H9 (cell line): Measurements from ENCODE around the gene MRPL17. TPM values are rescaled to one million over a fixed set of nuclear protein-coding genes. Genes with fewer than 3 reads are reported as not detected.

ENCODE experiments used
- DNase-seq: peaks from one replicate; pipeline ENCODE4 v3.0.0-alpha.2; 2017
- H2AFZ ChIP-seq: one replicate; pipeline ENCODE4 v1.6.1; 2013; ENCODE audit warnings: mild to moderate bottlenecking, low read length, control low read depth, moderate library complexity
- H2AK5ac ChIP-seq: 2 replicates; pipeline ENCODE4 v1.6.1; 2013; ENCODE audit warnings: low read length, control low read depth, mixed read lengths; ENCODE audit not compliant: insufficient read length
- H2BK120ac ChIP-seq: one replicate; pipeline ENCODE4 v1.6.1; 2013; ENCODE audit warnings: low read depth, mild to moderate bottlenecking, low read length, control low read depth, inconsistent platforms; ENCODE audit not compliant: poor library complexity, severe bottlenecking
- H2BK12ac ChIP-seq: 2 replicates; pipeline ENCODE4 v1.6.1; 2013; ENCODE audit warnings: low read length, control low read depth, mixed read lengths, low read depth; ENCODE audit not compliant: insufficient read length
- H2BK15ac ChIP-seq: 2 replicates; pipeline ENCODE4 v1.6.1; 2013; ENCODE audit warnings: low read depth, low read length, control low read depth
- H2BK20ac ChIP-seq: one replicate; pipeline ENCODE4 v1.6.1; 2013; ENCODE audit warnings: low read depth, mild to moderate bottlenecking, low read length, control low read depth, inconsistent platforms; ENCODE audit not compliant: poor library complexity, severe bottlenecking
- H2BK5ac ChIP-seq: 2 replicates; pipeline ENCODE4 v1.6.1; 2013; ENCODE audit warnings: low read length, control low read depth, mixed read lengths; ENCODE audit not compliant: insufficient read length
- H3K14ac ChIP-seq: 2 replicates; pipeline ENCODE4 v1.6.1; 2013; ENCODE audit warnings: low read length, control low read depth; ENCODE audit not compliant: insufficient read depth
- H3K18ac ChIP-seq: 2 replicates; pipeline ENCODE4 v1.6.1; 2013; ENCODE audit warnings: low read depth, mild to moderate bottlenecking, mixed read lengths, low read length, control low read depth; ENCODE audit not compliant: insufficient read length
- H3K23ac ChIP-seq: 2 replicates; pipeline ENCODE4 v1.6.1; 2013; ENCODE audit warnings: low read length, control low read depth, mixed read lengths, low read depth; ENCODE audit not compliant: insufficient read length
- H3K23me2 ChIP-seq: 2 replicates; pipeline ENCODE4 v1.6.1; 2013; ENCODE audit warnings: low read depth, mild to moderate bottlenecking, mixed read lengths, low read length, control low read depth; ENCODE audit not compliant: insufficient read length, poor library complexity, severe bottlenecking
- H3K27ac ChIP-seq: 2 replicates; pipeline ENCODE4 v1.5.1; 2013; ENCODE audit warnings: low read length, control low read depth, mixed read lengths, low read depth; ENCODE audit not compliant: insufficient read length
- H3K27me3 ChIP-seq: 2 replicates; pipeline ENCODE4 v1.6.1; 2013; ENCODE audit warnings: low read length, control low read depth, inconsistent platforms; ENCODE audit not compliant: insufficient read depth
- H3K4ac ChIP-seq: 2 replicates; pipeline ENCODE4 v1.6.1; 2013; ENCODE audit warnings: low read depth, mild to moderate bottlenecking, control low read depth, inconsistent platforms, low read length, moderate library complexity
- H3K4me1 ChIP-seq: 2 replicates; pipeline ENCODE4 v1.6.1; 2013; ENCODE audit warnings: low read length, control low read depth, inconsistent platforms; ENCODE audit not compliant: insufficient read depth
- H3K4me2 ChIP-seq: 2 replicates; pipeline ENCODE4 v1.6.1; 2013; ENCODE audit warnings: low read length, control low read depth, mixed read lengths; ENCODE audit not compliant: insufficient read length, insufficient read depth
- H3K56ac ChIP-seq: 2 replicates; pipeline ENCODE4 v1.6.1; 2013; ENCODE audit warnings: low read depth, mild to moderate bottlenecking, mixed read lengths, low read length, control low read depth; ENCODE audit not compliant: insufficient read length
- H3K79me1 ChIP-seq: 2 replicates; pipeline ENCODE4 v1.6.1; 2013; ENCODE audit warnings: low read depth, mild to moderate bottlenecking, moderate library complexity, low read length, control low read depth, inconsistent platforms; ENCODE audit not compliant: insufficient read depth, poor library complexity, severe bottlenecking
- H3K79me2 ChIP-seq: 2 replicates; pipeline ENCODE4 v1.6.1; 2013; ENCODE audit warnings: low read length, control low read depth, inconsistent platforms; ENCODE audit not compliant: insufficient read depth
- H3K9ac ChIP-seq: 2 replicates; pipeline ENCODE4 v1.6.1; 2013; ENCODE audit warnings: low read length, control low read depth, mixed read lengths; ENCODE audit not compliant: insufficient read length; ENCODE audit errors: extremely low read depth
- H3K9me3 ChIP-seq: one replicate; pipeline ENCODE4 v1.6.1; 2013; ENCODE audit warnings: low read depth, low read length, inconsistent platforms; ENCODE audit not compliant: control insufficient read depth
- H3T11ph ChIP-seq: one replicate; pipeline ENCODE4 v1.6.1; 2013; ENCODE audit warnings: mild to moderate bottlenecking, low read length, control low read depth, inconsistent platforms
- H4K20me1 ChIP-seq: one replicate; pipeline ENCODE4 v1.6.1; 2013; ENCODE audit not compliant: control insufficient read depth, insufficient read length, insufficient read depth
- H4K5ac ChIP-seq: 2 replicates; pipeline ENCODE4 v1.6.1; 2013; ENCODE audit warnings: low read depth, mild to moderate bottlenecking, mixed read lengths, low read length, control low read depth; ENCODE audit not compliant: insufficient read length
- H4K8ac ChIP-seq: replicated peaks from 2 replicates; pipeline ENCODE4 v1.6.1; 2013; ENCODE audit warnings: low read length, control low read depth, mixed read lengths, low read depth; ENCODE audit not compliant: insufficient read length
- H4K91ac ChIP-seq: 2 replicates; pipeline ENCODE4 v1.6.1; 2013; ENCODE audit warnings: low read depth, mild to moderate bottlenecking, moderate library complexity, mixed read lengths, low read length, control low read depth; ENCODE audit not compliant: insufficient read length
- H3K27ac Mint-ChIP-seq, 3 experiments: 2 replicates in 2 of 3; 3 replicates in 1 of 3; pipeline ENCODE4 v1.8.0; 2020 to 2021; ENCODE audit warnings: mixed read lengths in 3 of 3, mild to moderate bottlenecking in 1 of 3, moderate library complexity in 1 of 3
- H3K27me3 Mint-ChIP-seq: 2 replicates; pipeline ENCODE4 v1.8.0; 2021; ENCODE audit warnings: low read depth, mild to moderate bottlenecking, moderate library complexity, mixed read lengths
- H3K36me3 Mint-ChIP-seq, 3 experiments: 2 replicates in 2 of 3; 3 replicates in 1 of 3; pipeline ENCODE4 v1.8.0; 2020 to 2021; ENCODE audit warnings: low read depth in 3 of 3, mixed read lengths in 3 of 3; ENCODE audit not compliant: insufficient read depth in 1 of 3
- H3K4me1 Mint-ChIP-seq, 2 experiments: 2 replicates each; pipeline ENCODE4 v1.8.0; 2020; ENCODE audit warnings: mixed read lengths in 2 of 2
- H3K4me3 Mint-ChIP-seq, 2 experiments: 2 replicates in 1 of 2; 3 replicates in 1 of 2; pipeline ENCODE4 v1.8.0; 2020 to 2021; ENCODE audit warnings: mild to moderate bottlenecking in 2 of 2, mixed read lengths in 2 of 2, moderate library complexity in 1 of 2
- H3K9me3 Mint-ChIP-seq, 2 experiments: 2 replicates in 1 of 2; 3 replicates in 1 of 2; pipeline ENCODE4 v1.8.0; 2020; ENCODE audit warnings: mild to moderate bottlenecking in 2 of 2, mixed read lengths in 2 of 2, moderate library complexity in 1 of 2
- CTCF ChIP-seq: fragments of 200-600 bp; sonication (generic); conservative IDR thresholded peaks from 3 replicates; pipeline ENCODE4 v1.8.0; 2021; ENCODE audit warnings: antibody characterized with exemption, mild to moderate bottlenecking
- WGBS: extraction: QIAGEN DNeasy Blood & Tissue Kit; methylation state at CpG from one replicate; pipeline ENCODE4 v1.1.7; 2013; ENCODE audit warnings: missing lambda C conversion rate, low lambda C conversion rate, mixed read lengths; ENCODE audit not compliant: insufficient read length; ENCODE audit errors: extremely low coverage; 5-methylcytosine and 5-hydroxymethylcytosine counted together
- total RNA-seq: library from RNA; stranded (reverse); gene quantifications from 2 replicates; pipeline ENCODE4 v1.2.1, GENCODE V29; 2021

Gene MRPL17
- total RNA-seq, 1 experiment from 2014 or later = 75.5 TPM

DNA sequence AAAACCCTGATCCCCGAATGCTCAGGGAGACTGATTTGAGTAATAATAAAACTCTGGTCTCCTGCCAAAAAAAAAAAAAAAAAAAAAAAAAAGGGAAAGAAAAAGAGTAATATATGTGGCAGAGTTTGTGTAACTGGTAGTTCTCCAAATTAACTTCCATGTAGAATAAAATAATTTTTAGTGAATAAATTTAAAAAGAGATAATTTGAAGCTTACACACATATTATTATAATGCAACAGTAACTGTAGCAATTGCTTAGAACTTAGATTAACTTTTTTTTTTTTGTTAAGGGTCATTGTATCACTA is 11.0 kb upstream of the MRPL17 start:
- Mint-ChIP-seq H3K4me1 (peaks cover 7 to 11% of the 10 kb centered on the region in 2 experiments; a peak in 3 of 4 replicates), H3K27ac (no peak overlapping the region), H3K9me3 (peaks cover 5 to 9% of the 10 kb centered on the region in 2 experiments), H3K27me3 (no peaks in the 10 kb centered on the region), H3K4me3 (no peak overlapping the region), H3K36me3 (peaks cover 1 to 5% (median 4%) of the 10 kb centered on the region in 3 experiments; a peak in 4 of 7 replicates)
- no peak overlapping the region for H2BK15ac ChIP-seq
- no peak overlapping the region for H4K91ac ChIP-seq
- no peaks in the 10 kb centered on the region for H3K79me2 ChIP-seq
- H4K5ac ChIP-seq = no peak overlapping the region
- H2AK5ac ChIP-seq = no peak overlapping the region
- no peak overlapping the region for H2BK12ac ChIP-seq
- no peak overlapping the region for H3K4me2 ChIP-seq
- no peaks in the 10 kb centered on the region for H3K9me3 ChIP-seq
- DNase-seq = no peak
- no peak overlapping the region for H3K14ac ChIP-seq
- H2BK120ac ChIP-seq = no peak overlapping the region
- H4K8ac ChIP-seq = no peak overlapping the region
- no peak overlapping the region for H3K27ac ChIP-seq
- H2BK20ac ChIP-seq = no peak overlapping the region
- no peak overlapping the region for H3K23ac ChIP-seq
- H2AFZ ChIP-seq = no peak overlapping the region
- H3K79me1 ChIP-seq = no peaks in the 10 kb centered on the region
- H3K56ac ChIP-seq = no peak overlapping the region
- WGBS = no CpG with 5 or more reads among the region's 1 CpG
- H3T11ph ChIP-seq = no peak overlapping the region
- H3K18ac ChIP-seq = no peak overlapping the region
- H3K4me1 ChIP-seq = no peaks in the 10 kb centered on the region
- TF ChIP-seq CTCF = no peak
- no peaks in the 10 kb centered on the region for H4K20me1 ChIP-seq
- no peak overlapping the region for H3K9ac ChIP-seq
- H3K4ac ChIP-seq = no peak overlapping the region
- no peaks in the 10 kb centered on the region for H3K23me2 ChIP-seq
- H2BK5ac ChIP-seq = no peak overlapping the region
- H3K27me3 ChIP-seq = no peaks in the 10 kb centered on the region
